Renal cortex interstitium (tissue), 15 donors: ENCODE measurements around the gene PSKH1. TPM values are rescaled to one million over a fixed set of nuclear protein-coding genes. Genes with fewer than 3 reads are reported as not detected.

Experiments used
- DNase-seq, 11 donors: peaks; one replicate each; pipeline ENCODE4 v3.0.0-alpha.2; 2013; ENCODE audit warnings: low read depth in 9 of 11, low spot score in 4 of 11; ENCODE audit errors: extremely low read depth in 1 of 11
- long read RNA-seq, 16 experiments: transcript quantifications; one replicate each; lab custom pipeline, GENCODE V29; 2026
- polyA plus RNA-seq, 3 donors: library from polyadenylated mRNA; unstranded; fragments of 120-200 nt; gene quantifications; one replicate each; pipeline ENCODE4 v1.2.1, GENCODE V29; 2013; ENCODE audit not compliant: insufficient read length in 3 of 3

Gene PSKH1
- polyA plus RNA-seq, result 10 to 100 TPM; 31.2 to 40.9 (median 34.1) TPM
- long read RNA-seq, donor 1, partial matches to known transcripts, result 0 of 6 reads
- long read RNA-seq, donor 1, other reads (novel, unspliced or antisense), result 0 of 6 reads
- long read RNA-seq, donor 2, transcript PSKH1-202 (2 exons, 1,509 nt), result major isoform, 5 of 8 reads
- long read RNA-seq, donor 2, partial matches to known transcripts, result 0 of 8 reads
- long read RNA-seq, donor 2, other reads (novel, unspliced or antisense), result 0 of 8 reads
- long read RNA-seq, donor 3, transcript PSKH1-202 (2 exons, 1,509 nt), result minor isoform, 9 of 32 reads
- long read RNA-seq, donor 3, transcript PSKH1-201 (3 exons, 3,481 nt), result major isoform, 16 of 32 reads
- long read RNA-seq, donor 3, partial matches to known transcripts, result 6 of 32 reads
- long read RNA-seq, donor 3, other reads (novel, unspliced or antisense), result 0 of 32 reads
- long read RNA-seq, donor 4, transcript PSKH1-201 (3 exons, 3,481 nt), result major isoform, 11 of 13 reads
- long read RNA-seq, donor 4, partial matches to known transcripts, result 0 of 13 reads
- long read RNA-seq, donor 4, other reads (novel, unspliced or antisense), result 0 of 13 reads
- long read RNA-seq, donor 5, result 0 reads
- long read RNA-seq, donor 6, partial matches to known transcripts, result 6 of 11 reads
- long read RNA-seq, donor 6, other reads (novel, unspliced or antisense), result 0 of 11 reads
- long read RNA-seq, donor 7, transcript PSKH1-201 (3 exons, 3,481 nt), result major isoform, 6 of 11 reads
- long read RNA-seq, donor 7, transcript PSKH1-202 (2 exons, 1,509 nt), result minor isoform, 5 of 11 reads
- long read RNA-seq, donor 7, partial matches to known transcripts, result 0 of 11 reads
- long read RNA-seq, donor 7, other reads (novel, unspliced or antisense), result 0 of 11 reads
- long read RNA-seq, donor 8, result 0 reads
- long read RNA-seq, donor 9, transcript PSKH1-201 (3 exons, 3,481 nt), result major isoform, 10 of 17 reads
- long read RNA-seq, donor 9, partial matches to known transcripts, result 5 of 17 reads
- long read RNA-seq, donor 9, other reads (novel, unspliced or antisense), result 0 of 17 reads
- long read RNA-seq, donor 10, transcript PSKH1-201 (3 exons, 3,481 nt), result major isoform, 5 of 65 reads
- long read RNA-seq, donor 10, partial matches to known transcripts, result 7 of 65 reads
- long read RNA-seq, donor 10, other reads (novel, unspliced or antisense), result 49 of 65 reads
- long read RNA-seq, donor 11, transcript PSKH1-202 (2 exons, 1,509 nt), result major isoform, 6 of 11 reads
- long read RNA-seq, donor 11, transcript PSKH1-201 (3 exons, 3,481 nt), result minor isoform, 5 of 11 reads
- long read RNA-seq, donor 11, partial matches to known transcripts, result 0 of 11 reads
- long read RNA-seq, donor 11, other reads (novel, unspliced or antisense), result 0 of 11 reads
- long read RNA-seq, donor 12, partial matches to known transcripts, result 0 of 3 reads
- long read RNA-seq, donor 12, other reads (novel, unspliced or antisense), result 0 of 3 reads
- long read RNA-seq, donor 13, result 0 reads
- long read RNA-seq, donor 14, transcript PSKH1-201 (3 exons, 3,481 nt), result major isoform, 8 of 18 reads
- long read RNA-seq, donor 14, partial matches to known transcripts, result 6 of 18 reads
- long read RNA-seq, donor 14, other reads (novel, unspliced or antisense), result 0 of 18 reads
- long read RNA-seq, donor 15, partial matches to known transcripts, result 5 of 11 reads
- long read RNA-seq, donor 15, other reads (novel, unspliced or antisense), result 0 of 11 reads
- long read RNA-seq, donor 16, transcript PSKH1-202 (2 exons, 1,509 nt), result minor isoform, 7 of 36 reads
- long read RNA-seq, donor 16, transcript PSKH1-201 (3 exons, 3,481 nt), result major isoform, 24 of 36 reads
- long read RNA-seq, donor 16, partial matches to known transcripts, result 5 of 36 reads
- long read RNA-seq, donor 16, other reads (novel, unspliced or antisense), result 0 of 36 reads

DNA sequence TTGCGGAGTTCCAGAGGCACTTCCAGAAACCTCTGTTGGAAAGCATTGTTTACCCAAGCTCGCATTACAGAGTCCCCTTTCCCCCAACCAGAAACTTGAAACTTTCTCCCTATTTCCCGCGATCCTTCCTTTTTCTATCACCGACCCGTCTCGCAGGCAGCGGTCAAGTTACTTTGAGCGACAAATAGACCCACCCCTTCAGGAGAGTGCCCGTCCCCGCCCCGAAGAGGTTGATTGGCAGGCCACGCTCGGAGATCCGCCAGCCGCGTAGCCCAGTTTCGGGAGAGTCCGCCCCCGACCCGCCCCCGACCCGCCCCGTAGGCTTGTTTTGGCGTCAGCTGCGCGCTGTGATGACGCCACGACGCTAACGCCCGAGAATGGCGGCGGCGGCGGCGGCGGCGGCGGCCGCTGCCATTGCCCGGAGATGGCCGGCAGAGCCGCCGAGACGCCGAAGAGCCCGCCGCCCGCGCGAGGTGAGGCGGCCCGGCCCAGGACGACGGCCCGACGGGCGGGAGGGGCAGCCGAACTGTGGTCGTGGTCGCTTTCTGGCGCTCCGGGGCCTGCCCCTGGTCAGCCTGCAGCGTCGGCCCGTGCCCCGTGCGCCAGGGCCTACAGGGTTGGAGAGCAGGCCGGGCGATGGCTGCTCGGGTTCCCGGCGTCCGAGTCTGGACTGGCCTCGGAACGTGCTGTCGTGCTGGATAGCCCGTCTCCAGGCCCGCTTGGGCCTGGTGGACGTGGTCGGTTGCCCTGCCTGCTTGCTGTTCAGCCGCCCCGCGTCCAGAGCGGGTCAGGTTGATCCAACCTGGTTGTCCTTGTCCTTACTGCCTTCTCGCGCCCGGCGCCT is at the start of gene PSKH1:
PSKH1 (plus strand) TSS at position 356 of the 844 bp plus-strand sequence. CDS start 15,496 bp downstream, outside the sequence.
- DNase-seq, result peak; percentile 78 to 95 (median 92)

DNA sequence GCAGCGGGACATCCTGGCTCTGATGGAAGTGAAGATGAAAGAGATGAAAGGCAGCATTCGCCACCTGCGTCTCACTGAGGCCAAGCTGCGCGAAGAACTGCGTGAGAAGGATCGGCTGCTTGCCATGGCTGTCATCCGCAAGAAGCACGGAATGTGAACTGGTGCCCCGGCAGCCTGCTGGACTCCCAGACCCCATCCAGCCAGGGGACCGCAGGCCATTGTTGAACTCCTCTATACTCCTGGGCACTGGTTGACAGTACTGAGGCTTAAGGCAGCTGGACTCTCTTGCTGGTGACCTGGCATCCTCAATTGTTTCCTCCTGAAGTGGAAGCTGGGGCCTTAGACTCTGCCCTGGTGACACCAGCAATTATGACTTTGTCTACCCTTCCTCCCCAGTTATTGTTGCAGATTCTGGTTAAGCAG is 49.7 kb upstream of the PSKH1 start:
- DNase-seq, result no peak

DNA sequence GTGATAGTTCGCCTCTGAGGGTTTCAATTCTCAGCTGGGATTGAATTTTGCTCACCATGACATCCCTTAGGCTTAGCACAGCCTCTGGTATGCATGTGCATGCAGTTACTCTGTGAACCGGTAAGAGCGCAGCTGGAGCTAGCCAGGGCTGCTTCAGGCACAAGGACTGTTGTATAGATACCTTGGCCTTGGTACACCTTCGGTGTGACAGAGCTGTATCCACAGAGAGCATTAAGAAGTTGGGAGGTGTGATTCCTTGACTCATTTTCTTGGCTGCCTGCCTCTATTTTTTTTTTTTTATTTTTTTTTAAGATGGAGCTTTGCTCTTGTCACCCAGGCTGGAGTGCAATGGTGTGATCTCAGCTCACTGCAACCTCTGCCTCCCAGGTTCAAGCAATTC is 48.6 kb upstream of the PSKH1 start:
- no peak for DNase-seq

DNA sequence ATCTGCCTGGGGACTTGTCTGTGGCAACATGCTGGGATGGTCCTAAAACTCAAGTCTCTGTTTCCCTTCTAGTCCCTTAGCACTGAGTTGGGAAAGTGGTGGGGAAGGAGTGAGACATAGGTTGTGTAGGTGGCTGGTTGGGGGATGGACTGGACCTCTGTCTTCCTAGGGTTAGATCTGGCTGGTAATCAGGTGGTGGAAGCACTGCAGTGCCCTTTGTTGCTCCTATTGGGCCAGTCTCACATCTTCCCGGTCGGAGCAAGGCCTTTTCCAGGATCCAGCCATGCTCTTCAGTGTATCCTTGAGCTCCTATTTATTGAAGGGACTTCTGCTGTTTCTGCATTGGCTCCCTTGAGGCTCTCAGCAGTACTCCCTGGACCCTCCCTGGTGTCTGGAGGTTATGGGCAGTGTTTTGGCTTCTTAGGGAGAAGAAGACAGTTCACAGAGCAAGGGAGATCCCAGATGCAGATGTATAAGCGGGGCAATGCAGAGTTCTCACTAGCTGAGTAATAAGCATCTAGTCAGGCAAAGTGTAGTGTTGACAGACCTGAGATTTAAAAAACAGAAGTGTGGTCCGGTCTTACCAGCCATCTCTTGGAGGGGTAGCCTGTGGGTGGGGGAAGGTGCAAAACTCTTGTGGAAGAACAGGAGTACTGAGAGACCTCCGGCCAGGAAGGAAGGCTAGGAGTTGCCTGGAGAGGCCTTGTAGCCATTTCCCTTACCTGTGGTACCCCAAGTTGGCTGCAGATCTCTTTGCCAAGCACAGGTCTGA is 47.6 kb upstream of the PSKH1 start:
- DNase-seq, result no peak

DNA sequence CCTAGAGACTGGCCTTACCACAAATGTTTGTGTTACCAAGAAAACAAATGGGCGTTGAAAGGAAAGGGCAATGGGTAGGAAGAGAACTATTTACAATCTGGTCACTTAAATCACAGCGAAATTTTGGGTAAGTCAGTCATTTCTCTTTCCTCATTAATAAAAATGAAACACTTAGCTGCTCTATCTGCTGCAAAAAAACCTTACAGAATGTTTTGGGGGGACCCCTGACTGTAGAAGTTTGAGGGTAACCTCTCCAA is 47.1 kb upstream of the PSKH1 start:
- DNase-seq, result no peak

DNA sequence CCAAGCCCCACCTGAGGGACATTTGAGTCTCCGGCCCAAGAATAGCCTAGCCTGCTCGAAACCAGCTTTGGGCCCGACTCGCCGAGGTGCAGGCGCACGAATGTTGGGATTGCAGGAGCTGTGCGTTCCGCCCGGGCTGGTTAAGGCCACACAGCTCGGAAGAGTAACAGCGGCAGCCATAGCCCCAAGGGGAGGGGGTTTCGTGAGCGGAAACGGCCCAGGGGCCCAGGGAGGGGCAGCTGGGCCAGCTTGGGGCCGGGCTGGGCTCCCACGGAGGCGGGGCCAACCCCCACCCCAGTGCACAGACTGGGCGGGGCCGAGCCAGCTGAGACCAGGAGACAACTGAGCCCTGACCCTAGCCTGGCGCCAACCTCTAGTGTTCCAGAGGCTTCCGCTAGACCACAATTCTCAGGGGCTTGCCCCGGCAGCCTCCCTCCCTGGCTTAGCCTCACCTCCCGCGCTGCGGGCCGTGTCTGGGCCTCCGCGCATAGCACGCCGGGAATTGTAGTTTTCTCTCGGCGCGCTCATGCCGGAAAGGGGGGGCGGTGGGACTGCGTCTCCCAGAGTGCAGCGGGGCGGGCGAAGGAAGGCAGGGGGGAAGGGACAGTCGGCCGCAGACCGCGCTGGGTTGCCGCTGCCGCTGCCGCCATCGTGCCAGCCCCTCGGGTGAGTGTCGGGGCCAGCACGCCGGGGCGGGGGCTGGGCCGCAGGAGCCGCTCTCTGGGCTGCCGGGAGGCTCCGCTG is 46.6 kb upstream of the PSKH1 start, which contains the start of gene NUTF2:
NUTF2 (plus strand) TSS at position 614 of the 744 bp plus-strand sequence. CDS start 18,198 bp downstream, outside the sequence.
- peak; percentile 88 to 97 (median 94) for DNase-seq

DNA sequence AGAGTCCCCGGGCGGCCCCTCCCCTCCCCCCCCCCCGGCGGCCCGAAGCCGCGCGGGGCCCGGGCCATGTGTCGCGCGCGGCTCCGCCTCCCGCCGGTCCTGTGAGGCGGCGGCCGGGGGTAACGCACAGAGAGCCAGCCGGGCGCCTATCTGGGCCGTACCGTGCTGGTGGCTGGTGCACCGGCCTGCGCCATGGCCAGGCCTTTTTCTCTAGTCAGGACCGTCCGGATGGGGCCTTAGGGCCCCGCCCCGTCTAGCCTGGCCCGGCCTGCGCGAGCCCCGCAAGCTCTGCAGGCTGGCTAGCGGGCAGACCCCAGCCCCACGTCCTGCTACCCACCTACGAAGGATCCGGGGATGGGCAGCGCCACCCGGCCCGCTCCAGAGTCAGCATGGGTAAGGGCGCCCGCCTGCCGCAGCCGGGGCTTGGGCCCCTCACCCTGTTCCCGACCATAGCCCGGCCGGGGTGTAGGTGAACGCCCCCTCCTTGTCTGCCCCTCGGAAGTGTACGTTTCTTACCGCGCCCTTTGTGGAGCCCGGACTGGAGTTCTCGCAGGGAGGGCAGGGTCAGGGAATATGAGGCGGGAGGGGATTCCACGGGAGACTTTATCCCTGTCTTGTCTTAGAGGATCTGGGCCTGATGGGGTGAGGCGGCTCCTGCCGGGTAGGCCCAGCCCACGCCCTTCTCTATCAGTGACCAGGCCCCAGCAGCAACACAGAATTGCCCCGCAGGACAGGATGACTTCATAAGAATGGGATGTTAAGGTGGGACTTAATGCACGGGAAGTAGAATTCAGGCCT is 45.8 kb upstream of the PSKH1 start, which contains the start of gene CENPT:
CENPT (minus strand) TSS at position 630 of the 798 bp plus-strand sequence. CDS start 13,834 bp downstream, outside the sequence.
- no peak for DNase-seq

DNA sequence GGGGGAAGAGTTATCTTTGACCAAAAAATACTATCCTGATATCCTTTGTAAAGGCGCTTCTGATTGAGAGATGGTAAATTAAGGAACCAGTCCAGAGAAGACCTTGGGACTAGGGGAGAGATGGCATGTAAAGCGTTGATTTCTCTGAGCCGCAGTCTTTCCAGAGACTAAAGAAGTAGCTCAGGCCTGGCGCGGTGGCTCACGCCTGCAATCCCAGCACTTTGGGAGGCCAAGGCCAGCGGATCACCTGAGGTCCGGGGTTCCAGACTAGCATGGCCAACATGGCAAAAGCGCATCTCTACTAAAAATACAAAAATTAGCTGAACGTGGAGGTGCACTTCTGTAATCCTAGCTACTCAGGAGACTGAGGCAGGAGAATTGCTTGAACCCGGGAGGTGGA is 44.9 kb upstream of the PSKH1 start:
- no peak for DNase-seq

DNA sequence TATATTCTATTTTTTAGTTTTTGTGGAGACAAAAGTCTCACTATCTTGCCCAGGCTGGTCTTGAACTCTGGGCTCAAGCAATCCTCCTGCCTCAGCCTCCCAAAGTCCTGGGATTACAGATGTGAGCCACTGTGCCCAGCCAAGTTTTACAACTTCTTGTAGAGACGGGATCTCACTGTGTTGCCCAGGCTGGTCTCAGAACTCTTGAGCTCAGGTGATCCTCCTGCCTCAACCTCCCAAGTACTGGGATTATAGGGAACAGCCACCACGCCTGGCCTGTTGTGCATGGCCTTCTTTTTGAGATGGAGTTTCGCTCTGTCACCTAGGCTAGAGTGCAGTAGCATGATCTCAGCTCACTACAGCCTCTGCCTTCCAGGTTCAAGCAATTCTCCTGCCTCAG is 39.4 kb upstream of the PSKH1 start:
- no peak for DNase-seq

DNA sequence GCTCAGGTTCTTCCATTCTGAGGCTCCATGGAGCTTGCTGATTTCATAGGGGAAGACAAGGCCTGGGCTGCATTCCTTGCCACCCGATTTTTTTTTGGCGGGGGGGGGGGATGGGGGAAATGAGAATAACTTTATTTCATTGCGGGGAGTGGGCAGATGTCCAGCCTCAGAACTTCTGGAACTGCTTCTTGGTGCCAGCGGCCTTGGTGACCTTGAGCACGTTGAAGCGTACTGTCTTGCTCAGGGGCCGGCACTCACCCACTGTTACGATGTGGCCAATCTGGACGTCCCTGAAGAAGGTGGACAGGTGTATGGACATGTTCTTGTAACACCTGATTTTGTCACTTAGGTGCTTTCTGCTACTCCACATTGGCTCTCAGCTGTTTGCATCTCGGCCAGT is 37.3 kb upstream of the PSKH1 start:
- no peak for DNase-seq

DNA sequence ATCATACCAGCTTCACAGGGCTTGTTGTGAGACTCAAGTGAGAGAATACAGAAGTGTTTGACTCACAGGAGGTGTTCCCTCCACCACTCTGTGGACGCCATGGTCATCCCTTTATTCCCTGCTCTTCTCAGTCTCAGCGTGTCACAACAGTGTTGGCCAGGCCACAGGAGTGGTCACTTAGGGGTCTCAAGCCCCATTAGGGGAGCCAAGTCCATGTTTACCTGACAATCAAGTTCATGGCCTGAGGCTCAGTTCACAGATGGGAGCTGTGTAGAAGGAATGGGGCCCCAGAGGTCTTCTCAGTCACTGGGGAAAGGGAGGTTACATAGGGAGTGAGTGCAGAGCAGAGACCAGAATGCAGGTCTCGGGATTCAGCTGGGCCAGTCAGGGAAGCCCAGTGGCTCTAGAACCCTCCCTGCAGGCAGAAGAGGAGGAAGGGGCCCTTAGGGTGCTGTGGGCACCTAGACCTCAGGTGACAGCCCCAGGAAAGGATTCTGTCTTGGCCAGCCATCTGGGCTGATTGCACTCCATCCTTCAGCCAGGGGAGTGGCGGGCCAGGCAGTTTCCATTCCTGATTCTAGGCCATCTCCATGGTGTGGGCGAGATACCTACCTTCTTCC is 36.0 kb upstream of the PSKH1 start:
- DNase-seq, result no peak

DNA sequence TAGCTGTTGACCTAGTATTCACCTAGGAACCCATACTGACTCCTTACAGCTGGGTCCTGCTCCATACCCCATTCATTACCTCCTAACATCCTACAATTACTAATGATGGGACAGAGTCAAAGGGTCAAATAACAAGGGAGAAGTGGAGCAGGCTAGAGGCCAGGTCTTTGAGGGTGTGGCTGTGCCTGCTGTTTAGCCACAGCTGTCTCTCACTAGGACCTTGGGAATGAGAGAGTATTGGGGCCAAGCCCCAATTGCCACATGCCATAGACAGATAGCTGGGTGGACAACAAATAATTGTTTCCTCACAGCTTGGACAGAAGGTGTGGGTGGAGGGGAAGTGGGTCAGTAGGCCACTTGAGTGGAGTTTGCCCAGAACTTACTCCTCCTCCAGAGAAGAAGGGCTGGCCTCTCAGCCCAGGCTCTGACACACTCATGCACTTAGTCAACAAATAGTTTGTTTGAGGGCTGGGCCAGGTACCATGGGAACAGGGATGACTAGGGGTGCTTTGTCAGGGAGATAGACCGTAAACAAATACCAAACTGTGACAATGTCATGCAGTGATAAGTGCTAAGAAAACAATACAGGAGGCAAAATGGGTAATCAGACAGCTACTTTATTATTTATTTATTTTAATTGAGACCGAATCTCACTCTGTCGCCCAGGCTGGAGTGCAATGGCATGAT is 35.4 kb upstream of the PSKH1 start:
- peak in 1 of 11 donors; percentile 49 for DNase-seq

DNA sequence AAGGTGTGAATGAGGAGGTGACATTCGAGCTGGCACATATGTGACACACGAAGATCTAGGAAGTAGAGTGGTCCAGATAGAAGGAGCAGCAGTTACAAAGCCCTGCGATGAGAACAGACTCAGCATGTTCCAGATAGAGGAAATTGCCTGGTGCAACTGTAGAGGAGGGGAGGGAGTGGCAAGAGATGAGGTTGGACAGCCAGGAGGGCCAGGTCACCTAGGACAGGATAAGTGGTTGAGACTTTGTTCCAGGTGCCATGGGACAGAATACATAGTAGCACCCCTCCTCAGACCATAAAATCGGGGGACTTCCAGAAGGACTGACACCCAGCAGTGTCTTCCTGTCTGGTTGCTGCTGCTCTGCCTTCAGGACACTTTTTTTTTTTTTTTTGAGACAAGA is 34.6 kb upstream of the PSKH1 start:
- DNase-seq, result no peak
